Pons (tissue), 1 donor: ENCODE results near the gene NPIPA8.
"Not testable (repeated sequence)": the region's sequence is repeated elsewhere in the genome, so short reads cannot be mapped to it uniquely, and the experiment has no call there.

ENCODE experiments used
- DNase-seq: peaks from one replicate; pipeline ENCODE4 v3.0.0-alpha.2; 2016; ENCODE audit warnings: low spot score

The NPIPA8 gene

GRCh38 chr16:18336636-18337035 lies at the start of gene NPIPA8:
Gene NPIPA8, minus strand, starts transcription at chr16:18336736. Its CDS starts 4,074 bp downstream, at chr16:18332662.
- DNase-seq: not testable (repeated sequence)

GRCh38 chr16:18385285-18385684 lies 48.7 kb upstream of the NPIPA8 start:
- DNase-seq: not testable (repeated sequence)

GRCh38 chr16:18384869-18385268 lies 48.3 kb upstream of the NPIPA8 start:
- not testable (repeated sequence) for DNase-seq

GRCh38 chr16:18384098-18384636 lies 47.6 kb upstream of the NPIPA8 start:
- not testable (repeated sequence) for DNase-seq

GRCh38 chr16:18382696-18383095 lies 46.2 kb upstream of the NPIPA8 start:
- not testable (repeated sequence) for DNase-seq

- DNase-seq: not testable (repeated sequence)
These were observed 11.2 kb upstream of the NPIPA8 start for GRCh38 chr16:18347742-18348141.

- DNase-seq: not testable (repeated sequence)
These were observed 10.5 kb upstream of the NPIPA8 start for GRCh38 chr16:18346993-18347392.

- DNase-seq: not testable (repeated sequence)
These were observed 8.1 kb upstream of the NPIPA8 start for GRCh38 chr16:18344634-18345033.

- not testable (repeated sequence) for DNase-seq
These were observed 5.5 kb upstream of the NPIPA8 start for GRCh38 chr16:18341986-18342385.

- DNase-seq: not testable (repeated sequence)
These were observed 5.0 kb upstream of the NPIPA8 start for GRCh38 chr16:18341417-18341960.

GRCh38 chr16:18339210-18339609 lies 2.7 kb upstream of the NPIPA8 start:
- DNase-seq: not testable (repeated sequence)

GRCh38 chr16:18311811-18312210 lies 24.7 kb downstream of the NPIPA8 start:
- DNase-seq: not testable (repeated sequence)

- not testable (repeated sequence) for DNase-seq
These were observed 27.4 kb downstream of the NPIPA8 start for GRCh38 chr16:18309159-18309558.

GRCh38 chr16:18307241-18307640 lies 29.3 kb downstream of the NPIPA8 start:
- not testable (repeated sequence) for DNase-seq

- DNase-seq: not testable (repeated sequence)
These were observed 30.5 kb downstream of the NPIPA8 start for GRCh38 chr16:18306066-18306465.

- not testable (repeated sequence) for DNase-seq
These were observed 33.4 kb downstream of the NPIPA8 start for GRCh38 chr16:18303059-18303706.

GRCh38 chr16:18297714-18298113 lies 38.8 kb downstream of the NPIPA8 start:
- DNase-seq: not testable (repeated sequence)

- not testable (repeated sequence) for DNase-seq
These were observed 39.6 kb downstream of the NPIPA8 start for GRCh38 chr16:18296931-18297330.

- DNase-seq: not testable (repeated sequence)
These were observed 42.2 kb downstream of the NPIPA8 start for GRCh38 chr16:18294371-18294770.

- not testable (repeated sequence) for DNase-seq
These were observed 43.1 kb downstream of the NPIPA8 start for GRCh38 chr16:18293337-18293956.

- DNase-seq: not testable (repeated sequence)
These were observed 45.6 kb downstream of the NPIPA8 start for GRCh38 chr16:18290959-18291358.

GRCh38 chr16:18286342-18286741 lies 50.2 kb downstream of the NPIPA8 start:
- DNase-seq: not testable (repeated sequence)

GRCh38 chr16:18280319-18280718 lies 56.2 kb downstream of the NPIPA8 start:
- not testable (repeated sequence) for DNase-seq
